ENCODE measurements around the gene ADCY1. TPM values are rescaled to one million over a fixed set of nuclear protein-coding genes. Genes with fewer than 3 reads are reported as not detected.

ADCY1 gene
- total and polyA plus RNA-seq, 8 donors = 0.33 to 1.8 (median 1.3) TPM

DNA sequence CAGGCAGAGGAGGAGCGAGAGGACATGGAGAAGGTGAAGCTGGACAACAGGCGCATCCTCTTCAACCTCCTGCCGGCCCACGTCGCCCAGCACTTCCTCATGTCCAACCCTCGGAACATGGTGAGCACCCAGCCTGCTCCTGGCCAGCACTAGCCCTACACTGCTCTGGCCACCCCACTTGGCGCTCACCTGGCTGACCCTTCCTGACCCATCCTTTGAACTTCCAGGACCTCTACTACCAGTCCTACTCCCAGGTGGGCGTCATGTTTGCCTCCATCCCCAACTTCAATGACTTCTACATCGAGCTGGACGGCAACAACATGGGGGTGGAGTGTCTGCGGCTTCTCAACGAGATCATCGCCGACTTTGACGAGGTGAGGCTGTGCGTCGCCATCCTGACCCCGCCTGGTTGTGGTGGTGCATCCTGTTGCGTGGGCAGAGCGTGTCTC lies 129.2 kb downstream of the ADCY1 start:
- H3K36me3 ChIP-seq = no peaks in the 10 kb centered on the region
- WGBS, 5 donors = 89 to 93% (median 91%) methylated on average over 20 of the region's 20 CpGs
- peaks cover 0 to 8% (median 0%) of the 10 kb centered on the region in 3 donors for H3K27me3 ChIP-seq
- H3K27ac ChIP-seq = no peak overlapping the region
- H3K4me1 ChIP-seq = no peaks in the 10 kb centered on the region
- no peak for TF ChIP-seq EP300 (IDR thresholded peaks at IDR 0.05)
- TF ChIP-seq CTCF (IDR thresholded peaks at IDR 0.05) = no peak
- no peak for TF ChIP-seq POLR2A (IDR thresholded peaks at IDR 0.05)
- TF ChIP-seq POLR2AphosphoS5 (IDR thresholded peaks at IDR 0.05) = no peak
- H3K4me3 ChIP-seq = no peak overlapping the region
- intact Hi-C loops (cut with DNase I; ENCODE audit: low total_unique reads) = no loop called here
- H3K9me3 ChIP-seq = no peaks in the 10 kb centered on the region
- peak in 1 of 2 donors; percentile 14 for DNase-seq

DNA sequence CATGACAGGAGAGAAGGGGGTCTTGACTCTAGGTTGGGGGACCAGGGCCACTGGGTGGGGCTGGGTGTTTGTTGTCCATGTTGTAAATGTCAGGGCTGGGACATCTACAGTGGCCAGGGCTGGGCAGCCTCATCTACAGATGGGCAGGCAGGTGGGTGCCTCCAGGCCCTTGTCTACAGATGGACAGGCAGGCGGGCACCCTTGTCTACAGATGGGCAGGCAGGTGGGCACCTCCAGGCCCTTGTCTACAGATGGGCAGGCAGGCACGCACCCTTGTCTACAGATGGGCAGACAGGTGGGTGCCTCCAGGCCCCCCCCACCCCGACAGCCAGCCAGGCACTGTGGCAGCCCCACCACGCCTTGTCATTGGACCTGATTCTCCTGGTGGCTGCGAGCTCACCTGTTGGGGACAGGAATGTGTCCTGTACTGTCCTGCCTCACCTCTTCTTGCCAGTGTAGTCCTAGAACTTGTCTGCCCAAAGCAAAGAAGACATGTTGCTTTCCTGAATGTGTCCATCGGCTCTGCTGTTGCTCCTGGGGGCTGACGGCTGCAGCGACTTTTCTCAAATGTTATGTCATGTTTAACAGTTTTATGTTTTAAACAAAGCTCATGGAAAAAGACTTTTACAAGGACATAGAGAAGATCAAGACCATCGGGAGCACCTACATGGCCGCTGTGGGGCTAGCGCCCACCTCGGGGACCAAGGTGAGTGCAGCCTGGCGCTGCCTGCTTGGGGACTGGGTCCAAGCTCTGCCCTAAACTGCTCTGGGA lies 129.9 kb downstream of the ADCY1 start:
- DNase-seq = peak in 1 of 2 donors; percentile 11
- no peaks in the 10 kb centered on the region for H3K9me3 ChIP-seq
- no peak for TF ChIP-seq CTCF (IDR thresholded peaks at IDR 0.05)
- TF ChIP-seq POLR2AphosphoS5 (IDR thresholded peaks at IDR 0.05) = no peak
- TF ChIP-seq POLR2A (IDR thresholded peaks at IDR 0.05) = no peak
- no peak for TF ChIP-seq EP300 (IDR thresholded peaks at IDR 0.05)
- intact Hi-C loops (cut with DNase I; ENCODE audit: low total_unique reads) = no loop called here
- H3K4me1 ChIP-seq = no peaks in the 10 kb centered on the region
- H3K27me3 ChIP-seq = peaks cover 0 to 8% (median 0%) of the 10 kb centered on the region in 3 donors
- no peaks in the 10 kb centered on the region for H3K36me3 ChIP-seq
- no peak overlapping the region for H3K4me3 ChIP-seq
- no peak overlapping the region for H3K27ac ChIP-seq
- 79 to 93% (median 91%) methylated on average over 11 to 13 of the region's 13 CpGs for WGBS, 5 donors

GRCh38 chr7:45704683-45705016 lies 130.5 kb downstream of the ADCY1 start:
- Histone ChIP-seq H3K4me3 (no peak overlapping the region), H3K27ac (no peak overlapping the region), H3K36me3 (no peaks in the 10 kb centered on the region), H3K27me3 (peaks cover 0 to 8% (median 0%) of the 10 kb centered on the region in 3 donors), H3K4me1 (no peaks in the 10 kb centered on the region), H3K9me3 (no peaks in the 10 kb centered on the region)
- intact Hi-C loops (cut with DNase I; ENCODE audit: low total_unique reads) = no loop called here
- DNase-seq = no peak
- TF ChIP-seq EP300 (IDR thresholded peaks at IDR 0.05) (no peak), POLR2AphosphoS5 (IDR thresholded peaks at IDR 0.05) (no peak), CTCF (IDR thresholded peaks at IDR 0.05) (no peak), POLR2A (IDR thresholded peaks at IDR 0.05) (no peak)
- WGBS, 5 donors = 53 to 77% (median 70%) methylated on average over 3 of the region's 3 CpGs

GRCh38 chr7:45708046-45708950 lies 134.1 kb downstream of the ADCY1 start:
- no peak overlapping the region for H3K27ac ChIP-seq
- intact Hi-C loops (cut with DNase I; ENCODE audit: low total_unique reads) = no loop called here
- WGBS, 5 donors = 86 to 93% (median 90%) methylated on average over 14 of the region's 14 CpGs
- no peaks in the 10 kb centered on the region for H3K4me1 ChIP-seq
- TF ChIP-seq EP300 (IDR thresholded peaks at IDR 0.05) (no peak), CTCF (IDR thresholded peaks at IDR 0.05) (no peak), POLR2A (IDR thresholded peaks at IDR 0.05) (no peak), POLR2AphosphoS5 (IDR thresholded peaks at IDR 0.05) (no peak)
- no peaks in the 10 kb centered on the region for H3K27me3 ChIP-seq
- H3K36me3 ChIP-seq = no peaks in the 10 kb centered on the region
- no peak overlapping the region for H3K4me3 ChIP-seq
- H3K9me3 ChIP-seq = no peaks in the 10 kb centered on the region
- DNase-seq = no peak

All from stomach (tissue), 9 donors.